Measurements from ENCODE around the gene ALDH1L2.
"Not testable (repeated sequence)": the region's sequence is repeated elsewhere in the genome, so short reads cannot be mapped to it uniquely, and the experiment has no call there.

ALDH1L2 gene

GRCh38 chr12:105030820-105031807 is 53.1 kb downstream of the ALDH1L2 start:
- no peak for DNase-seq

GRCh38 chr12:105026411-105026810 is 57.8 kb downstream of the ALDH1L2 start:
- no peak for DNase-seq

- DNase-seq, result no peak
Observed at GRCh38 chr12:105025890-105026289, 58.4 kb downstream of the ALDH1L2 start.

GRCh38 chr12:105024928-105025327 is 59.3 kb downstream of the ALDH1L2 start:
- DNase-seq, result no peak

GRCh38 chr12:105020241-105020962 is 63.9 kb downstream of the ALDH1L2 start:
- no peak for DNase-seq

- DNase-seq, result no peak
Observed at GRCh38 chr12:105018776-105019175, 65.5 kb downstream of the ALDH1L2 start.

- no peak for DNase-seq
Observed at GRCh38 chr12:105018012-105018411, 66.2 kb downstream of the ALDH1L2 start.

- DNase-seq, result no peak
Observed at GRCh38 chr12:105015543-105015942, 68.7 kb downstream of the ALDH1L2 start.

GRCh38 chr12:105014603-105015002 is 69.7 kb downstream of the ALDH1L2 start:
- no peak for DNase-seq

- no peak for DNase-seq
Observed at GRCh38 chr12:105013892-105014291, 70.4 kb downstream of the ALDH1L2 start.

- DNase-seq, result no peak
Observed at GRCh38 chr12:105001476-105001875, 82.8 kb downstream of the ALDH1L2 start.

GRCh38 chr12:104999347-104999685 is 84.9 kb downstream of the ALDH1L2 start:
- no peak for DNase-seq

- no peak for DNase-seq
Observed at GRCh38 chr12:104998423-104999346, 85.6 kb downstream of the ALDH1L2 start.

- no peak for DNase-seq
Observed at GRCh38 chr12:104997541-104997940, 86.7 kb downstream of the ALDH1L2 start.

- DNase-seq, result no peak
Observed at GRCh38 chr12:104994336-104994735, 89.9 kb downstream of the ALDH1L2 start.

GRCh38 chr12:104991565-104992128 is 92.6 kb downstream of the ALDH1L2 start:
- no peak for DNase-seq

- no peak for DNase-seq
Observed at GRCh38 chr12:104990950-104991349, 93.3 kb downstream of the ALDH1L2 start.

- peak; percentile 87 for DNase-seq
Observed at GRCh38 chr12:104986022-104986941, 98.0 kb downstream of the ALDH1L2 start, which contains the start of gene NOPCHAP1. Gene NOPCHAP1 (plus strand): TSS chr12:104986316. CDS start chr12:104986353, 37 bp downstream.

- DNase-seq, result peak; percentile 2
Observed at GRCh38 chr12:104985206-104985605, 99.1 kb downstream of the ALDH1L2 start.

- not testable (repeated sequence) for DNase-seq
Observed at GRCh38 chr12:104977688-104978087, 106.6 kb downstream of the ALDH1L2 start.

GRCh38 chr12:104976703-104977102 is 107.6 kb downstream of the ALDH1L2 start:
- no peak for DNase-seq
